Transverse colon (tissue), 3 donors: ENCODE measurements around the gene ARHGEF38.

Source experiments
- POLR2A ChIP-seq: fragments of 450-650 bp; IDR thresholded peaks from one replicate; pipeline ENCODE4 v1.6.1; 2016; ENCODE audit warnings: antibody characterized with exemption, mild to moderate bottlenecking, moderate library complexity
- POLR2AphosphoS5 ChIP-seq, 3 donors: sonication (generic); formaldehyde crosslinking; IDR thresholded peaks; one replicate each; pipeline ENCODE4 v1.6.1; 2016; ENCODE audit warnings: antibody characterized with exemption in 3 of 3

- no peak for TF ChIP-seq POLR2AphosphoS5 (IDR thresholded peaks at IDR 0.05)
- TF ChIP-seq POLR2A, result no peak
Observed at GRCh38 chr4:105600951-105601350, 48.5 kb downstream of the ARHGEF38 start.
